ENCODE measurements around the gene ETFBKMT. TPM values are rescaled to one million over a fixed set of nuclear protein-coding genes. Genes with fewer than 3 reads are reported as not detected.
A peak's percentile ranks its signal among the peaks of the same experiment; 100 is the strongest.

ETFBKMT gene
- total RNA-seq, 2 donors from 2014 or later: 0.24 to 1.2 TPM

- H3K4me3 Mint-ChIP-seq: peak overlapping the region; percentile 53
- peak overlapping the region; percentile 32 for H3K27ac Mint-ChIP-seq
- no peaks in the 10 kb centered on the region for H3K27me3 Mint-ChIP-seq
- no peak for ATAC-seq (replicated peaks)
- peaks cover 5% of the 10 kb centered on the region for H3K9me3 Mint-ChIP-seq
- peaks cover 19% of the 10 kb centered on the region for H3K36me3 Mint-ChIP-seq (ENCODE audit: low read depth)
- H3K4me1 Mint-ChIP-seq: peaks cover 10% of the 10 kb centered on the region
Observed at GRCh38 chr12:31722580-31722979, 63.1 kb downstream of the ETFBKMT start.

Other genes with a start within 250 kb of the ETFBKMT start
- gene DENND5B, start 68.6 kb upstream of the ETFBKMT start, total RNA-seq: under 1 TPM in 1 of 2 donors, not detected in 1; 0.58 TPM
- gene AMN1, start 69.3 kb downstream of the ETFBKMT start, total RNA-seq: 1 to 10 TPM; 5.7 to 7.7 TPM

All from activated T-helper 17 cell treated with anti-CD3 and anti-CD28 coated beads, Interleukin-2, amount 50 U/mL, for 72 hours (primary cell).